Heart right ventricle (tissue), 16 donors: ENCODE measurements around the gene FASLG. TPM values are rescaled to one million over a fixed set of nuclear protein-coding genes. Genes with fewer than 3 reads are reported as not detected.

Source experiments
- ATAC-seq, 8 donors: fragments of 200-7000 bp; cut with Tn5 transposase; one replicate each; pipeline ENCODE4 v1.9.1; 2020; ENCODE audit warnings: mild to moderate bottlenecking in 8 of 8, moderate library complexity in 8 of 8, moderate number of reproducible peaks in 1 of 8
- DNase-seq, 2 donors: peaks; one replicate each; pipeline ENCODE4 v3.0.0-alpha.2; 2020
- H3K27ac ChIP-seq, 10 donors: fragments of 200-600 bp; sonication (generic) in 2 of 10; one replicate each; pipeline versions ENCODE4 v1.5.0 to v1.8.0; 2020 to 2022; ENCODE audit warnings: mild to moderate bottlenecking in 3 of 10
- H3K27me3 ChIP-seq, 7 donors: fragments of 200-600 bp; one replicate each; pipeline ENCODE4 v1.8.0; 2021 to 2022; ENCODE audit warnings: mild to moderate bottlenecking in 2 of 7
- H3K36me3 ChIP-seq, 9 donors: fragments of 200-600 bp; sonication (generic) in 1 of 9; one replicate each; pipeline versions ENCODE4 v1.5.0 to v1.8.0; 2020 to 2022; ENCODE audit warnings: mild to moderate bottlenecking in 2 of 9
- H3K4me1 ChIP-seq, 9 donors: fragments of 200-600 bp; sonication (generic) in 1 of 9; one replicate each; pipeline versions ENCODE4 v1.5.0 to v1.8.0; 2020 to 2022; ENCODE audit warnings: mild to moderate bottlenecking in 4 of 9
- H3K4me3 ChIP-seq, 10 donors: fragments of 200-600 bp; sonication (generic) in 2 of 10; one replicate each; pipeline versions ENCODE4 v1.5.0 to v1.8.0; 2020 to 2022; ENCODE audit warnings: mild to moderate bottlenecking in 7 of 10, moderate library complexity in 2 of 10
- H3K9me3 ChIP-seq, 11 donors: fragments of 200-600 bp in 10 of 11; sonication (generic) in 2 of 11; one replicate each; pipeline versions ENCODE4 v1.5.0 to v1.8.0; 2013 to 2022; ENCODE audit warnings: mild to moderate bottlenecking in 2 of 11, control low read depth in 1 of 11, moderate library complexity in 1 of 11
- CTCF ChIP-seq, 9 donors: fragments of 200-600 bp; sonication (generic) in 2 of 9; IDR thresholded peaks; one replicate each; pipeline versions ENCODE4 v1.5.0 to v1.8.0; 2021 to 2022; ENCODE audit warnings: antibody characterized with exemption in 9 of 9, mild to moderate bottlenecking in 5 of 9, moderate library complexity in 1 of 9
- WGBS, 2 donors: extraction: QIAGEN DNeasy Blood & Tissue Kit; methylation state at CpG; one replicate each; pipeline ENCODE4 v1.1.7; 2013; ENCODE audit warnings: inconsistent platforms in 1 of 2; 5-methylcytosine and 5-hydroxymethylcytosine counted together
- intact Hi-C, 10 donors: fragments of 100-400 bp; cut with DNase I; formaldehyde crosslinking; loops; one replicate each; pipeline versions ENCODE4 v1.11.1 to v1.14.2; 2022
- polyA plus RNA-seq, 2 donors: library from polyadenylated mRNA; stranded (reverse); fragments of 200-250 nt; gene quantifications; one replicate each; pipeline ENCODE4 v1.2.3, GENCODE V29; 2013
- total RNA-seq, 10 donors: library from RNA; stranded (reverse); fragmentation: NEBNext Ultra II Directional in 3 of 10; extraction: Animal tissue kit (Norgen Biotek cat#: 25700) in 3 of 10; gene quantifications; one replicate each; pipeline versions ENCODE4 v1.2.1 to v1.2.4, GENCODE V29; 2021 to 2023
- donor health status: Arrhythmogenic right ventricular cardiomyopathy.
- donor health status: ischemic (EF 13 %, LVEDD 7.1; RV severe dilation, severe dysfunction).
- donor health status: healthy with polysubstance abuse.
- donor health status: DM: no; HTN: yes; CAD: no.
- donor health status: DM: no; HTN: no; CAD: no.
- donor health status: ischemic (EF 25% LVEDD 6.9; RV normal size, moderate dysfunction).
- donor health status: ischemic (EF 25% LVEDD 5.7; RV mildly dilated, moderate dysfunction).
- donor health status: healthy.
- donor health status: DM: yes; HTN: yes; CAD: no.
- donor health status: Ischemic cardiomyopathy.
- donor health status: ischemic (EF 35%, LVEDD 5.7; RV mildly dilated, moderate dysfunction).
- donor health status: nonischemic (EF 11% LVEDD 7.7; RV severe dilation, severe dysfunction).
- donor health status: DM: yes; HTN: yes; CAD: no.
- donor health status: PGD.
- donor health status: ischemic (EF 29% LVEDD 5.4; RV normal size, mild dysfunction).
- donor health status: nonischemic (EF 23%, LVEDD 6.1; RV moderate dilation, normal function).

FASLG gene
- total and polyA plus RNA-seq, 12 donors, result 0.03 to 1.7 (median 0.20) TPM; not detected in 8

DNA sequence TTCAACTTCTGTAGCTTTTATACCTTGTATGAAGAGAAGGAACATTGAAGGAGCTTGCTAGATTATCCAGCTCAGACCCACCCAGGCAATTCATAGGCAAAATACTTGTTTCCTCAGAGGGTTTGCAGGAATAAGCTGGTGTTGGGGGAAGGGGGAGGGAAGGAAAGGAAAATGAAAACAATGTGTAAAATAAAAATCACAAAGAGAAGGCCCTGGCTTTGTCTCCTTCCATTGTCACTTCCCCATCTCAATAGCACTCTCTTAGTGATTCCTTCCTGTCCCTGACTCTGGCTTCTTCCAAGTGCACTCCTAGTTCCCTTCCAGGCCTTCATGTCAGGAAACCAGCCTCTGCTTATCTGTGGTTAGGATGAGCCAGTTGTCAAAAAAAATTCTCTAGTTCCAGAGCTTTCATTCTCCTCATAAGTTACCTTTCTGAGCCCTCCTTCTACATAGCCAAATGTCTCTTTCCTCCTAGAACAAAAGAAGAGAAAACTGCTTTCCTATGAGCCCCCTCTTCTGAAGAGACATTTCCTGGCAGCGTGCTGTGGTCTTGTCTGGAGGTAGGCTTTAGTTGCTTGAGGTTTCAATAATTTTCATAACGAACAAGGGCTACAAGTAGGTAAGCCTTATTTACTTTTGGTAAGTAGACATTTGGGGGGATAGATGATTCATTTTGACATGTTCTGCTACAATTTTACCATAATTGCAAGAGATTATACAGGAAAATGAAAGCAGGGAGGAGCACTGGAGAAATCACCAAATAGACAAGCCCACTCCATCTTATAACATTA is 45.7 kb downstream of the FASLG start:
- Histone ChIP-seq H3K27ac (no peak overlapping the region), H3K9me3 (no peaks in the 10 kb centered on the region), H3K36me3 (no peaks in the 10 kb centered on the region), H3K4me1 (peaks cover 0 to 28% (median 0%) of the 10 kb centered on the region in 9 donors), H3K27me3 (no peaks in the 10 kb centered on the region), H3K4me3 (no peak overlapping the region)
- intact Hi-C loops, result loop anchor here in 1 of 10 donors (5.0 kb wide), 1 partner anchor 92 kb away; no protein-coding TSS in a partner anchor
- WGBS, 2 donors, result 84 to 90% methylated on average over 2 of the region's 2 CpGs
- no peak for TF ChIP-seq CTCF (IDR thresholded peaks at IDR 0.05)
- DNase-seq, result no peak
- ATAC-seq, result no peak

DNA sequence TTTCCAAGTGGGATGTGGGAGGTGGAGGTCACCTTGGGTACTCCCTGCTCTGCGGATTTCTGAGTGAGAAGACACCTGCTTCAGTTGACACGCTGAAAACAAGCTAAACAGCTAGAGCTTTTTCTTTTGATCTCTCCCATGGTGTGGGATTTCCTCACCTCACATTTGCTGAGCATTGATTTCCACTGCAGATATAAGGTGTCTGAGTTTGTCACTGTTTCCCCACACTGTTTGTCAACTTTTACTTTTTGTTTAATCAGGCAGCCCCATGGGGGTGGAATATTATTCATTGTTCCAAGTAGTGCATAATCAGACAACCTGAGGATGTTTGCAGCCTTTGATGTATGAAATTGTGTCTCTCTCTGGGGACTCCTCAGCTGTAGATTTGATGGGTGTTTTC is 49.5 kb downstream of the FASLG start:
- no peaks in the 10 kb centered on the region for H3K27me3 ChIP-seq
- 41 to 42% methylated on average over 2 of the region's 2 CpGs for WGBS, 2 donors
- H3K27ac ChIP-seq, result no peak overlapping the region

DNA sequence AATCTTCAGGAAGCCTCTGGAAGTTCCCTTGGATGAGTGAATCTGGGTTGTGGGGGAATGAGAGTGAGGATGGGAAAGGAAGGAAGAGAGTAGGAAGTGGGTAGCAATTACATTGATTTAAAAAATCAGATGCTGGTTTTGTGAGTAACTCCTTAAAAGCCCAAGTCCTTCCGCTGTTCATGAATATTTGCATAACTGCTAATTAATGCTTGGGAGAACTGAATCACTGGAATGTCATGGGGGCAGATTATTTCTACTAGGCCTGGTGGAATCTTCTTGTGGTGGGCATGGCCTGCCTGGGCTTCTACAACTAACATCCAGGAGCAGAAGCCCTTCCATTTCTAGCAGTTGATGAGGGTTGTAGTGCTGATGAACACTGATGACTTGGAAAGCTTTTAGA is 52.7 kb downstream of the FASLG start:
- Histone ChIP-seq H3K9me3 (no peaks in the 10 kb centered on the region), H3K27me3 (no peaks in the 10 kb centered on the region), H3K4me3 (no peak overlapping the region), H3K36me3 (no peaks in the 10 kb centered on the region), H3K4me1 (no peaks in the 10 kb centered on the region), H3K27ac (no peak overlapping the region)
- intact Hi-C loops, result loop anchor here in 2 of 10 donors (10.0 kb wide), 2 partner anchors 97 to 257 kb away; no protein-coding TSS in a partner anchor
- ATAC-seq, result no peak
- no peak for DNase-seq
- TF ChIP-seq CTCF (IDR thresholded peaks at IDR 0.05), result no peak
- WGBS, 2 donors, result 89 to 100% methylated on average over 1 of the region's 1 CpG

More for the DNA sequence above, 49.5 kb downstream of the FASLG start:
- TF ChIP-seq CTCF (IDR thresholded peaks at IDR 0.05), result no peak
- peaks cover 0 to 9% (median 0%) of the 10 kb centered on the region in 9 donors for H3K4me1 ChIP-seq
- no peaks in the 10 kb centered on the region for H3K9me3 ChIP-seq
- DNase-seq (no peak), ATAC-seq (no peak)
- H3K36me3 ChIP-seq, result no peaks in the 10 kb centered on the region
- intact Hi-C loops, result no loop called here
- H3K4me3 ChIP-seq, result no peak overlapping the region

DNA sequence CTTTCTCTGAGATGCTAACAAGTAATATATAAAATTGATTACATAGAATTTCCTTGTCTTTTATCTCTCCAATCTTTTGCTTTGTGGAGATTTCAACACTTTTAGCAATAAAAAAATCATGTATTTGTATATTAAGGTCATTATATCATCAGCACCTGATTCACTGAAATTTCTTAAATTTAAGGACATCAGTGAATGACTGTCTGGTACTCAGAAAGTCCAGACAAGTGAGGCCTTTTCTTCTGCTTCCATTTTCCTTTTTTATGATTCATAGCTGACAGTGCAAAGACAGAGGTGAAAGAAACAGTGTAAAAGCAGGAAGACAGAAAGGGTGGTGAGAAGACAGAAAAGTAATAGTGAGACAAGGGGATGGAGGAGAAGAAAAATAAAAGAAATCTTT is 54.6 kb downstream of the FASLG start:
- no peak for TF ChIP-seq CTCF (IDR thresholded peaks at IDR 0.05)
- Histone ChIP-seq H3K4me3 (no peak overlapping the region), H3K9me3 (no peaks in the 10 kb centered on the region), H3K27ac (no peak overlapping the region), H3K4me1 (peaks cover 0 to 7% (median 0%) of the 10 kb centered on the region in 9 donors), H3K27me3 (no peaks in the 10 kb centered on the region), H3K36me3 (no peaks in the 10 kb centered on the region)
- DNase-seq (no peak), ATAC-seq (no peak)
- intact Hi-C loops, result loop anchor here in 2 of 10 donors (10.0 kb wide), 2 partner anchors 99 to 259 kb away; no protein-coding TSS in a partner anchor

Other genes with a start within 250 kb of the FASLG start
- gene C1orf105, start 238.4 kb upstream of the FASLG start, total RNA-seq, result 10 to 100 TPM in 4 of 10 donors, 1 to 10 TPM in 6; 4.5 to 52.7 (median 8.6) TPM
- 10 to 100 TPM in 1 of 2 donors, 1 to 10 TPM in 1; 1.1 to 19.5 TPM for gene C1orf105, start 238.4 kb upstream of the FASLG start, polyA plus RNA-seq
- 10 to 100 TPM in 8 of 10 donors, 1 to 10 TPM in 2; 9.3 to 14.5 (median 13.0) TPM for gene PIGC, start 215.0 kb upstream of the FASLG start, total RNA-seq
- 10 to 100 TPM; 17.1 to 21.2 TPM for gene PIGC, start 215.0 kb upstream of the FASLG start, polyA plus RNA-seq
- gene SUCO, start 126.0 kb upstream of the FASLG start, total RNA-seq, result 10 to 100 TPM; 18.5 to 31.4 (median 27.0) TPM
- gene SUCO, start 126.0 kb upstream of the FASLG start, polyA plus RNA-seq, result 10 to 100 TPM; 10.2 to 10.4 TPM